ENCODE results near the gene RBM43.

- TF ChIP-seq, protein P1, sequence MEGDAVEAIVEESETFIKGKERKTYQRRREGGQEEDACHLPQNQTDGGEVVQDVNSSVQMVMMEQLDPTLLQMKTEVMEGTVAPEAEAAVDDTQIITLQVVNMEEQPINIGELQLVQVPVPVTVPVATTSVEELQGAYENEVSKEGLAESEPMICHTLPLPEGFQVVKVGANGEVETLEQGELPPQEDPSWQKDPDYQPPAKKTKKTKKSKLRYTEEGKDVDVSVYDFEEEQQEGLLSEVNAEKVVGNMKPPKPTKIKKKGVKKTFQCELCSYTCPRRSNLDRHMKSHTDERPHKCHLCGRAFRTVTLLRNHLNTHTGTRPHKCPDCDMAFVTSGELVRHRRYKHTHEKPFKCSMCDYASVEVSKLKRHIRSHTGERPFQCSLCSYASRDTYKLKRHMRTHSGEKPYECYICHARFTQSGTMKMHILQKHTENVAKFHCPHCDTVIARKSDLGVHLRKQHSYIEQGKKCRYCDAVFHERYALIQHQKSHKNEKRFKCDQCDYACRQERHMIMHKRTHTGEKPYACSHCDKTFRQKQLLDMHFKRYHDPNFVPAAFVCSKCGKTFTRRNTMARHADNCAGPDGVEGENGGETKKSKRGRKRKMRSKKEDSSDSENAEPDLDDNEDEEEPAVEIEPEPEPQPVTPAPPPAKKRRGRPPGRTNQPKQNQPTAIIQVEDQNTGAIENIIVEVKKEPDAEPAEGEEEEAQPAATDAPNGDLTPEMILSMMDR (IDR thresholded peaks at IDR 0.05): no peak
- no peak for TF ChIP-seq ZFX (IDR thresholded peaks at IDR 0.05; ENCODE audit: borderline replicate concordance)
Observed at GRCh38 chr2:151268085-151268484, 6.4 kb upstream of the RBM43 start.

Measured in 22Rv1 (cell line).